K562 treated with DMSO at 1 percent for 12 hours (cell line): ENCODE results near the gene ZNF436. TPM values are rescaled to one million over a fixed set of nuclear protein-coding genes. Genes with fewer than 3 reads are reported as not detected.

Source experiments
- total RNA-seq: library from RNA; unstranded; fragments of 300-600 nt; gene quantifications from 2 replicates; pipeline ENCODE4 v1.2.3, GENCODE V29; 2022; ENCODE audit not compliant: insufficient read depth

The ZNF436 gene
- total RNA-seq: 2.5 and 9.1 TPM in 2 replicates

GRCh38 chr1:23369335-23370013 lies at the start of gene ZNF436:
Gene ZNF436 (minus strand): TSS chr1:23369836. CDS start chr1:23368005, 1,831 bp downstream.

GRCh38 chr1:23344111-23344986 lies 25.3 kb downstream of the ZNF436 start, which contains the start of gene HNRNPR:
Gene HNRNPR (minus strand): TSS chr1:23344284. CDS start chr1:23341008, 3,276 bp downstream.

Other genes starting within 250 kb of the ZNF436 start
- gene LUZP1, start 201.0 kb downstream of the ZNF436 start, total RNA-seq: 3.8 and 19.4 TPM in 2 replicates
- gene HTR1D, start 152.3 kb downstream of the ZNF436 start, total RNA-seq: not detected in 2 replicates
- gene HNRNPR, start 25.6 kb downstream of the ZNF436 start, total RNA-seq: 52.6 and 124 TPM in 2 replicates
- gene TCEA3, start 54.9 kb upstream of the ZNF436 start, total RNA-seq: 0.96 and 1.6 TPM in 2 replicates
- gene ASAP3, start 114.3 kb upstream of the ZNF436 start, total RNA-seq: 25.9 and 46.2 TPM in 2 replicates
- gene E2F2, start 161.4 kb upstream of the ZNF436 start, total RNA-seq: 8.7 and 20.0 TPM in 2 replicates
- gene ID3, start 189.7 kb upstream of the ZNF436 start, total RNA-seq: 283 and 388 TPM in 2 replicates